Keratinocyte (primary cell): ENCODE measurements around the gene PNCK.

Experiments used
- CTCF ChIP-seq, 3 experiments: IDR thresholded peaks in 1 of 3; conservative IDR thresholded peaks in 1 of 3; optimal IDR thresholded peaks in 1 of 3; 2 replicates in 2 of 3; 3 replicates in 1 of 3; pipeline versions ENCODE3 to v1.5.1; 2011; ENCODE audit warnings: low read length in 3 of 3, mild to moderate bottlenecking in 3 of 3, moderate library complexity in 2 of 3, control low read depth in 1 of 3, inconsistent platforms in 1 of 3; ENCODE audit not compliant: insufficient read depth in 2 of 3; ENCODE audit errors: extremely low read depth in 1 of 3
- EZH2 ChIP-seq: IDR thresholded peaks from one replicate; pipeline ENCODE4 v1.6.1; 2012; ENCODE audit warnings: inconsistent platforms, mild to moderate bottlenecking, low read length, moderate library complexity

GRCh38 chrX:153626025-153626633, 47.5 kb downstream of the PNCK start:
- no peak for TF ChIP-seq EZH2
- no peak for TF ChIP-seq CTCF (optimal IDR thresholded peaks at IDR 0.05 in 1 of 3, IDR thresholded peaks at IDR 0.05 in 1 of 3, conservative IDR thresholded peaks at IDR 0.05 in 1 of 3; ENCODE audit: extremely low read depth in 1 of 3, insufficient read depth in 2 of 3, low read length in 3 of 3)
